ENCODE data around the gene GLB1L3. TPM values are rescaled to one million over a fixed set of nuclear protein-coding genes. Genes with fewer than 3 reads are reported as not detected.

Gene GLB1L3
- total and polyA plus RNA-seq, 7 experiments from 2014 or later, result 1.0 to 11.4 (median 2.5) TPM

GRCh38 chr11:134363161-134363560 lies 87.0 kb downstream of the GLB1L3 start:
- Mint-ChIP-seq H3K27me3 (peaks cover 0 to 13% (median 6%) of the 10 kb centered on the region in 5 donors), H3K4me1 (peaks cover 6 to 22% (median 16%) of the 10 kb centered on the region in 7 donors), H3K9me3 (no peaks in the 10 kb centered on the region), H3K36me3 (peaks cover 0 to 4% (median 0%) of the 10 kb centered on the region in 5 donors), H3K27ac (no peak overlapping the region), H3K4me3 (no peak overlapping the region)
- Histone ChIP-seq H3K4me1 (ENCODE audit: control insufficient read depth in 2 of 2, insufficient read depth in 2 of 2, low read length in 2 of 2) (peaks cover 0 to 6% of the 10 kb centered on the region in 2 donors), H3K36me3 (ENCODE audit: control insufficient read depth in 2 of 3, insufficient read depth in 3 of 3, low read length in 3 of 3) (no peaks in the 10 kb centered on the region), H3K27ac (ENCODE audit: low read depth, low read length) (no peak overlapping the region), H3K27me3 (ENCODE audit: control insufficient read depth in 2 of 2, insufficient read depth in 2 of 2, low read length in 2 of 2) (no peaks in the 10 kb centered on the region), H3K4me3 (ENCODE audit: low read length) (no peak overlapping the region), H3K9me3 (ENCODE audit: control insufficient read depth in 2 of 3, low read length in 3 of 3) (no peaks in the 10 kb centered on the region)
- ChIA-PET CTCF (no interaction called here), POLR2A (no interaction called here)
- DNase-seq (no peak), ATAC-seq (no peak)
- intact Hi-C loops (cut with micrococcal nuclease), result no loop called here

DNA sequence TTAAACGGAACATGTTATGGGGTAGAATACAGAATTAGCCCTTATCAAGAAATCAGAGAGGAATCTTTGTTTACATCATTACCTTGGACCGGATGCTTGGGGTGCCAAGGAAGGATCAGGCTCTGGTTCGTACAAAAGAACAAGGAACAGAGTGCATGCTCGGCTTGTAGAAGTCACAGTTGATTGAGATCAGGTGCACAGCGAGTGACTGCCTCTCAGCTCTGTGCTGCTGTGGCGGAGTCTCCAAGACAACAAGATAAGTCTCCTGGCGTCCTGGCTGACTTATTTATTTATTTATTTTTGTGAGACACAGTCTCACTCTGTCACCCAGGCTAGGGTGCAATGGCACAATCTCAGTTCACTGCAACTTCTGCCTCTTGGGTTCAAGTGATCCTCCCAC lies 87.4 kb downstream of the GLB1L3 start:
- Histone ChIP-seq H3K9me3 (ENCODE audit: control insufficient read depth in 2 of 3, low read length in 3 of 3) (no peaks in the 10 kb centered on the region), H3K4me1 (ENCODE audit: control insufficient read depth in 2 of 2, insufficient read depth in 2 of 2, low read length in 2 of 2) (peaks cover 0 to 6% of the 10 kb centered on the region in 2 donors), H3K4me3 (ENCODE audit: low read length) (no peak overlapping the region), H3K27ac (ENCODE audit: low read depth, low read length) (no peak overlapping the region), H3K36me3 (ENCODE audit: control insufficient read depth in 2 of 3, insufficient read depth in 3 of 3, low read length in 3 of 3) (no peaks in the 10 kb centered on the region), H3K27me3 (ENCODE audit: control insufficient read depth in 2 of 2, insufficient read depth in 2 of 2, low read length in 2 of 2) (no peaks in the 10 kb centered on the region)
- intact Hi-C loops (cut with micrococcal nuclease), result no loop called here
- ATAC-seq, result no peak
- ChIA-PET CTCF (no interaction called here), POLR2A (no interaction called here)
- peaks cover 0 to 4% (median 0%) of the 10 kb centered on the region in 5 donors for H3K36me3 Mint-ChIP-seq
- no peak overlapping the region for H3K27ac Mint-ChIP-seq
- peaks cover 6 to 22% (median 16%) of the 10 kb centered on the region in 7 donors for H3K4me1 Mint-ChIP-seq
- DNase-seq, result no peak
- no peaks in the 10 kb centered on the region for H3K9me3 Mint-ChIP-seq
- no peak overlapping the region for H3K4me3 Mint-ChIP-seq
- peaks cover 0 to 13% (median 6%) of the 10 kb centered on the region in 5 donors for H3K27me3 Mint-ChIP-seq

DNA sequence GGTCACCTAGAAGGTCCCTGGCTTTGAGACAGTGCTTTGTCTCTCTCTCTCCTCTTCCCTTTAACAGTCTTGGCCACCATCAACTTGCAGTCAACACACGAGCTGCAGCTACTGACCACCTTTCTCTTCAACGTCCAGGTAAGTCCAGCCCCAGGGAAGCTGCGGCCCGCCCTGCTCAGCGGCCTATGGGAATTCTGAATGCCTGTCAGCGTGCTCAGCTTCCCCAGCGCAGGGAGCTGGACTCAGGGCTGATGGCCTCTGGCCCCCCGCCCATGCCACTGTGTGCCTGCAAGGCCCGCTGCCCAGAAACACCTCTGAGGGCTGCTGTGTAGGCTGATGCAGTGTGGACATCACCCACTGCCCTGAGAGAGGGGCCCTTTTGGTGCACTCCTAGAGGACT lies 88.1 kb downstream of the GLB1L3 start:
- no peak overlapping the region for H3K27ac Mint-ChIP-seq
- ChIA-PET CTCF (no interaction called here), POLR2A (no interaction called here)
- Histone ChIP-seq H3K27ac (ENCODE audit: low read depth, low read length) (no peak overlapping the region), H3K9me3 (ENCODE audit: control insufficient read depth in 2 of 3, low read length in 3 of 3) (no peaks in the 10 kb centered on the region), H3K4me3 (ENCODE audit: low read length) (no peak overlapping the region), H3K36me3 (ENCODE audit: control insufficient read depth in 2 of 3, insufficient read depth in 3 of 3, low read length in 3 of 3) (no peaks in the 10 kb centered on the region), H3K27me3 (ENCODE audit: control insufficient read depth in 2 of 2, insufficient read depth in 2 of 2, low read length in 2 of 2) (no peaks in the 10 kb centered on the region), H3K4me1 (ENCODE audit: control insufficient read depth in 2 of 2, insufficient read depth in 2 of 2, low read length in 2 of 2) (peaks cover 0 to 6% of the 10 kb centered on the region in 2 donors)
- H3K9me3 Mint-ChIP-seq, result no peaks in the 10 kb centered on the region
- no peak for DNase-seq
- H3K27me3 Mint-ChIP-seq, result peaks cover 0 to 13% (median 6%) of the 10 kb centered on the region in 5 donors
- peaks cover 0 to 4% (median 0%) of the 10 kb centered on the region in 5 donors for H3K36me3 Mint-ChIP-seq
- peaks cover 6 to 22% (median 16%) of the 10 kb centered on the region in 7 donors for H3K4me1 Mint-ChIP-seq
- intact Hi-C loops (cut with micrococcal nuclease), result no loop called here
- ATAC-seq, result no peak
- H3K4me3 Mint-ChIP-seq, result no peak overlapping the region

- H3K4me1 ChIP-seq (ENCODE audit: control insufficient read depth in 2 of 2, insufficient read depth in 2 of 2, low read length in 2 of 2), result peaks cover 0 to under 1% of the 10 kb centered on the region in 2 donors
- no peak for DNase-seq
- ChIA-PET POLR2A (no interaction called here), CTCF (no interaction called here)
- H3K9me3 ChIP-seq (ENCODE audit: control insufficient read depth in 2 of 3, low read length in 3 of 3), result no peaks in the 10 kb centered on the region
- H3K4me3 ChIP-seq (ENCODE audit: low read length), result no peak overlapping the region
- H3K4me1 Mint-ChIP-seq, result peaks cover 6 to 14% (median 10%) of the 10 kb centered on the region in 7 donors
- no peak overlapping the region for H3K27ac Mint-ChIP-seq
- no peak overlapping the region for H3K27ac ChIP-seq (ENCODE audit: low read depth, low read length)
- H3K9me3 Mint-ChIP-seq, result no peaks in the 10 kb centered on the region
- peak; percentile 19 for ATAC-seq
- H3K36me3 ChIP-seq (ENCODE audit: control insufficient read depth in 2 of 3, insufficient read depth in 3 of 3, low read length in 3 of 3), result no peaks in the 10 kb centered on the region
- H3K27me3 Mint-ChIP-seq, result peaks cover 0 to 6% (median 3%) of the 10 kb centered on the region in 5 donors
- no peaks in the 10 kb centered on the region for H3K27me3 ChIP-seq (ENCODE audit: control insufficient read depth in 2 of 2, insufficient read depth in 2 of 2, low read length in 2 of 2)
- no peak overlapping the region for H3K4me3 Mint-ChIP-seq
- H3K36me3 Mint-ChIP-seq, result no peaks in the 10 kb centered on the region
- intact Hi-C loops (cut with micrococcal nuclease), result no loop called here
Observed at GRCh38 chr11:134365011-134365925, 89.1 kb downstream of the GLB1L3 start.

DNA sequence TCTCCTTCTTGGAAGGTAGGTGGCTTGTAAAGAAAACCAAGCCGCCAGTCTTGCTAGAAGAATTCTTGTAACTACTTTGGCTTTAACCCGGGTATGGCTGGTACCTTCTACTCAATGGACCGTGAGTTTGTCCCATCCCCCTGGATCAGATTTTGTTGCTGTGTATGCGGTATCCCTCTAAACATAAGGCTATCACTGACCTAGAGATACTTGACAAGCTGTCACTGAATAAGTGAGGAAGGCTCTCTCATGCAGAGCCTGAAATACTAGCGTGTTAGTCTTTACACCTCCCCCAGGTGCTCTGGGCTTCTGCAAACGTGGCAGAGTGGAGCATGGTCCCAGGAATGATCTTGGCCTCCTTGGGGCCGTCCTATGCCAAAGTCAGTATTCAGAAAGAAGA lies 90.1 kb downstream of the GLB1L3 start:
- Mint-ChIP-seq H3K4me1 (peaks cover 6 to 12% (median 9%) of the 10 kb centered on the region in 7 donors), H3K9me3 (no peaks in the 10 kb centered on the region), H3K27ac (no peak overlapping the region), H3K36me3 (no peaks in the 10 kb centered on the region), H3K27me3 (peaks cover 0 to 6% (median 3%) of the 10 kb centered on the region in 5 donors), H3K4me3 (no peak overlapping the region)
- no peak overlapping the region for H3K4me3 ChIP-seq (ENCODE audit: low read length)
- ATAC-seq, result no peak
- ChIA-PET CTCF (no interaction called here), POLR2A (no interaction called here)
- H3K27ac ChIP-seq (ENCODE audit: low read depth, low read length), result no peak overlapping the region
- no peaks in the 10 kb centered on the region for H3K27me3 ChIP-seq (ENCODE audit: control insufficient read depth in 2 of 2, insufficient read depth in 2 of 2, low read length in 2 of 2)
- no peaks in the 10 kb centered on the region for H3K36me3 ChIP-seq (ENCODE audit: control insufficient read depth in 2 of 3, insufficient read depth in 3 of 3, low read length in 3 of 3)
- no peaks in the 10 kb centered on the region for H3K4me1 ChIP-seq (ENCODE audit: control insufficient read depth in 2 of 2, insufficient read depth in 2 of 2, low read length in 2 of 2)
- no peaks in the 10 kb centered on the region for H3K9me3 ChIP-seq (ENCODE audit: control insufficient read depth in 2 of 3, low read length in 3 of 3)
- no peak for DNase-seq
- intact Hi-C loops (cut with micrococcal nuclease), result no loop called here

GRCh38 chr11:134367781-134368180 lies 91.6 kb downstream of the GLB1L3 start:
- Mint-ChIP-seq H3K4me3 (no peak overlapping the region), H3K27ac (no peak overlapping the region), H3K36me3 (no peaks in the 10 kb centered on the region), H3K4me1 (no peaks in the 10 kb centered on the region), H3K27me3 (no peaks in the 10 kb centered on the region), H3K9me3 (no peaks in the 10 kb centered on the region)
- Histone ChIP-seq H3K36me3 (ENCODE audit: control insufficient read depth in 2 of 3, insufficient read depth in 3 of 3, low read length in 3 of 3) (no peaks in the 10 kb centered on the region), H3K4me3 (ENCODE audit: low read length) (no peak overlapping the region), H3K9me3 (ENCODE audit: control insufficient read depth in 2 of 3, low read length in 3 of 3) (no peaks in the 10 kb centered on the region), H3K27me3 (ENCODE audit: control insufficient read depth in 2 of 2, insufficient read depth in 2 of 2, low read length in 2 of 2) (no peaks in the 10 kb centered on the region), H3K27ac (ENCODE audit: low read depth, low read length) (no peak overlapping the region), H3K4me1 (ENCODE audit: control insufficient read depth in 2 of 2, insufficient read depth in 2 of 2, low read length in 2 of 2) (no peaks in the 10 kb centered on the region)
- ChIA-PET CTCF (no interaction called here), POLR2A (no interaction called here)
- DNase-seq (no peak), ATAC-seq (no peak)
- intact Hi-C loops (cut with micrococcal nuclease), result no loop called here
